Right renal cortex interstitium (tissue), 3 donors: ENCODE data around the gene NDST1. TPM values are rescaled to one million over a fixed set of nuclear protein-coding genes. Genes with fewer than 3 reads are reported as not detected.
"Not testable (repeated sequence)": the region's sequence is repeated elsewhere in the genome, so short reads cannot be mapped to it uniquely, and the experiment has no call there.

Experiments used
- DNase-seq, 3 donors: peaks; one replicate each; pipeline ENCODE4 v3.0.0-alpha.2; 2013; ENCODE audit warnings: low read depth in 3 of 3, low spot score in 2 of 3
- polyA plus RNA-seq, 3 donors: library from polyadenylated mRNA; unstranded; fragments of 120-200 nt; gene quantifications; one replicate each; pipeline ENCODE4 v1.2.1, GENCODE V29; 2013; ENCODE audit not compliant: insufficient read length in 3 of 3

The NDST1 gene
- polyA plus RNA-seq, 3 donors, result 52.3 to 54.2 (median 54.1) TPM

DNA sequence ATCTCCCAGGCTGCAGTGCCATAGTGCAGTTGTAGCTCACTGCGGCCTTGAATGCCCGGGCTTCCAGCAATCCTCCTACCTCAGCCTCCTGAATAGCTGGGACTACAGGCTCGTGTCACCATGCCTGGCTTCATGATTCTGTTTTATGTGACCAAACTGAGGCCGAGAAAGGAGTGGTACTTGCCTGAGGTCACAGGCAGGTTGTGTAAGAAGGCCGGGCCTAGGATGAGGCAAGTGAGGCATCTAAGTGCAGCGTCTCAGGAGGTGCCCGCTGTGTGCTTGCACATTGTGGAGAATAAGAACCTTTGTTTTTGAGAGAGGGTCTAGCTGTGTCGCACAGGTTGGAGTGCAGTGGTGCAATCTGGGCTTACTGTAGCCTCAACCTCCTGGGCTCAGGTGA, 2.1 kb upstream of the NDST1 start:
- no peak for DNase-seq

DNA sequence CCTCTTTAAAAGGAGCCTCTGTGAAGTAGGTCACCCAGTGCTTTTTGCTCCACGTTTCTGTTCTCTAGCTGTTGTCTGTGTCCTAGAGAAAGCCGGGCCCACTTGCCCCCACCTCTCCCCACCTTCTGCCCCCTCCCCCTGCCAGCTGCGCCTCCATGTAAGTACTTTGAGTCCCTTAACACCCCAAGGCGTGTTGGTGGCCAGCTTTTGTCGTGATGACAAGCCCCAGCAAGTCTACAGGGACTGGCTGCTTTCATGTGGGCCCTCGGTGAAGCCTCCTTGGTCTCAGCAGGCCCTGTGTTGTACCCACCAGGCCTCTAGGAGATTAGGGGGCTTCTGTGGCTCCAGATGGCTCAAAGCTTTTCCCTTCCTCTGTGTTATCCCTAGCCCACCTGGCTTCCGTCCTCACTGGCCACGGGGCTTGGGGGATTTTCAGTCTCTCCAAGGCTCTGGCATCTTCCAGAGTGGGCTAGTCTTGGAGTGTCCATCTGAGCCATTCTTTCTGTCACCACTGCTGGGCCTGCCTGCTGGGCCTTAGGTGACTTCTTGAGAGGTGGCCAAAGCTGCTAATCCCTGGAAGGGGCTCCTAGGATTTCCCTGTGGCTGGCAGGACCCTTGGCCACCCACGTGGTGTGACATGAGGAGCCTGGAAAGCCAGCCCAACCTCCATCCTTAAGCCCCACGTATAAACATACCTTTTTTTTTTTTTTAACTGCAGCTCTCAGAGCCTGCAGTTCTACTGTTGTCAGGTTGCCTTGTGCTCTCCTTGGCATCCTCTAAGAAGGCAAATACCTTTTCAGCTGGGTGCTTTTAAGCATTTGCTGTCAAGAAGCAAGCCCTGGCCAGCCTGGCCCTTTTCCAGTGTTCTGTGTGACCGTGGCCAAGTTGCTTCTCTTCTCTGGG, 1.1 kb upstream of the NDST1 start:
- DNase-seq, result no peak

DNA sequence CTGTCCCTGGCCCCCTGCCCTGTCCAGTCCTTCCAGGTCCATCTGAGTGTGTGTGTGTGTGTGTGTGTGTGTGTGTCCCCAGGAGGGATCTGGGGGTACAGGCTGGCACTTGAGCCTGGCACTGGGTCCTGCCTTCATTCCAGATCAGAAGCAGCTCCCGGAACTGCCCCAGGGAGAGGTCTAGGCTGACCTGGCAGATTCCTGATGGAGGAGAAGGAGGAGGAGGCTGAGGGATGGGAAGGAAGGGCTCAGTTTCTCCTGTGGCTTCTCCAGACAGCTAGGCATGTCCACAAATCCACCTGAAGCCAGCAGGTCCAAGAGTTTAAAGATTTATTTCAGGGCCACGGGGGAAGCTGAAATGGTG, 328 bp downstream of the NDST1 start:
- no peak for DNase-seq

DNA sequence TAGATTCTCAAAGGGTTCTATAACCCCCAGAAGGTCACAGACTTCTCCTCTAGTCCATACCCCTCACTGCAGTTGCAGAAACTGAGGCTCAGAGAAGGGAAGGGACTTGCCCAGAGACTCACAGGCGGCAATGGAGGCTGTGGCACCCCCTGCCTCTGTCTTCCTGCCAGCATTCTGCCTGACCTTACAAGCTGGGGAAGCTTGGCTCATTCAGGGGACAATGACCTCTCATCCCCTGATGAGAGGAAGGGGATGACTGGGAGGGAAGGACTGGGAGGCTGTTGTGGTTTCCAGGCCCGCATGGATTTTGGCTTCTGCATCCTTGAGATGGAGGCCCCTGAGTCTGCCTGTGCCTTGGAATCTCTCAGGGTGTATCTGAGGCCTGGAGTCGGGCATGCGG, 897 bp downstream of the NDST1 start:
- no peak for DNase-seq

DNA sequence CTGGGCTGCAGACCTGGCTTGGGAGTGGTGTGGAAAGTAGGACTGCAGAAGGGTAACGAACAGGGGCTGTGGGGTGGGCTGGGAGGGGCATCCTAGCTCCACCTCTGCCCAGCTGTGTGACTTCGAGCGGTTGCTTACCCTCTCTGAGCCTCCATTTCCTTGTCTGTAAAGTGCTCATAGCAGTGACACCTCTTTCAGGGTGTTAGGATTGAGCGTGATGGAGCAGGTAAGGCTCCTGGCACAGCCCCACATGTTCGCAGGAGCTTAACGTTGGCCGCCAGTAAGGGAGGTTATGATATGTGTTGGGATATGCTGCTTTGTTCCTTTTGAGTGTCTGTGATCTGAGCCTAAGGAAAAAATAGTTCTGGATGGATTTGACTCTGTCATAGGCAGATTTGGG, 2.1 kb downstream of the NDST1 start:
- no peak for DNase-seq

DNA sequence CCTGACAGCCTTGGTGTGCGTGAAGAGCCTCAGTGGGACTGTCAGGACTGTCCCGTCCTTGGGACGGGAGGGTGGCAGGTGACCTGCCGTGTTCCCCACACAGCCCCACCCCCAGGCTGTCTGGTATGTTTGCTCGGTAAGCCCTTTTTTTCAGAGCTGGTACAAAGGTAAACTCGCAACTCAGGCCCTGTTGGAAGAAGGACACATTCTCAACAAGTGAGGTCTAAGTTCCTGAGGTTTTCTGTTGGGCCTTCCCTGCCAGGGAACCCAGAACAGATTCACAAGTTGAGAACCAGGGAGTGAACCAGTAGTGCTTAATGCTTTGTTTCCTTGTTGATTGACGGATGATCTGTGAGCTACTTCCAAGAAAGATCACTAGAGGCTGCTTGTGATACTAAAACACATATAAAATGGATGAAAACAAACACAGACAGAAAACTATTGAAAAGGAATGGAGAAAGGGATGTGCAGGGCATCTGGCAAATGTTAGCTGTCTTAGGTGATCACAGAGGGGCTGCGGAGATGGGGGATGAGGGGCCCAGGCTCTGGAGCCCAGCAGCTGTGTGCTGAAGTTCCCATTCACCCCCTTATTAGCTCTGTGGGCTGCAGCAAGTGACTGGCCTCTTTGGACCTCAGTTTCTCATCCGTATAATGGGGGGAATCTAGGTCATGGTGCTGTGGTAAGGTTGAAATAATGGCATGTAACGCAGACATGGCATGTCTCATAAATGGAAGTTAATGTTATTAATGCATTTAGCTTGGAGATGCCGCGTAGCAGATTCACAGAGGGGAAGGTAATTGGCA, 2.7 kb downstream of the NDST1 start:
- no peak for DNase-seq

DNA sequence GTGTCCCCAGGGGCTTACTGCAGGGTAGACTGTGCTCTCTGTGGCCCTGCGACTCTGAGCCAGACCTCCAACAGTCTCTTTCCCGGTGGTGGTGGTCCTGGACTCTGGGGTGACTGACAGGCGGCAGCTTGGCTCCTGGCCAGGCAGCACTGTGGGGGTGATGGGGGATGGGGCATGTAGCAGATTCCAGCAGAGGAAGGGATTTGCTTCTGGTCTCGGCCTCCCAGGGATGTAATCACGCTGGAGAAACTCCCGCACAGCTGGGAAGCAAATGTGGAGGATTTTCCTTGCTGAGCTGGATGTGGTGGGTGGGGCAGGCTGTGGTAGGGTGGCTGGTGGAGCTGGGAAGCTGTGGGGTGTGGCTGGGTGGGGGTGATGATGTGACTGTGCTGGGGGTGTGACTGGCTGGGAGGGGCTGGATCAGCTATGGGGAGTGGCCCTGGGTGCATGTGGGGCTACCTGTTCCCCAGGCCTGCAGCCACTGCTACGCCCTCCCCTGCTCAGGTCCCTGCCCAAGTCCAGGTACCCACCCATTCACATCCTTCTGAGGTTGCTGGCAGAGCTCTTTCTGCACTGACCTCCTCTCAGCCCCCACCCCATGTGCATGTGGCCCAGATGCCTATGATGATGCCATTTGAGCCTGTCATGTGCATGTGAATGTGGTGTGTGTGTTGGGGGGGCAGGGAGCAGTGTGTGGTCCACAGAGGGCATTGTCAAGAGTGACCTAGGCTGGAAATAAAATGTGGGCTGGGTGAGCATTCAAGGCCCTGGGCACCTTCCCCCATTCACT, 3.8 kb downstream of the NDST1 start:
- DNase-seq, result no peak

DNA sequence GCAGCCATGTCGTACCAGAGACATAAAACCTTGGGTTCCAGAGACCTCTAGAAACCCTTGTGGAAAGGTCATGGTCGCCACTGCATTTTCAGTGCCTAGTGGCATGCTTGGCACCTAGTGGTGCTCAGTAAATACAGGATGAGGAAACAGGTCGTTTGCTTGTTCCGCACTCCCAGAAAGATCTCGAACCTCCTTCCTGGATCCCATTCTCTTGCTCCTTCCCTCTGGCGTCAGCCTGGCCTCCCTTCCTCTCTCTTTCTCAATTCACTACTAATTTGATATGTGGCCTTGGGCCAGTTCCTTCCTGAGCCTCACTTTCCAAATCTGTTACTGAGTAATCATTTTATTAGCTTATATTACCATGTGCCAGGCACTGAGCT, 4.4 kb downstream of the NDST1 start:
- no peak for DNase-seq

DNA sequence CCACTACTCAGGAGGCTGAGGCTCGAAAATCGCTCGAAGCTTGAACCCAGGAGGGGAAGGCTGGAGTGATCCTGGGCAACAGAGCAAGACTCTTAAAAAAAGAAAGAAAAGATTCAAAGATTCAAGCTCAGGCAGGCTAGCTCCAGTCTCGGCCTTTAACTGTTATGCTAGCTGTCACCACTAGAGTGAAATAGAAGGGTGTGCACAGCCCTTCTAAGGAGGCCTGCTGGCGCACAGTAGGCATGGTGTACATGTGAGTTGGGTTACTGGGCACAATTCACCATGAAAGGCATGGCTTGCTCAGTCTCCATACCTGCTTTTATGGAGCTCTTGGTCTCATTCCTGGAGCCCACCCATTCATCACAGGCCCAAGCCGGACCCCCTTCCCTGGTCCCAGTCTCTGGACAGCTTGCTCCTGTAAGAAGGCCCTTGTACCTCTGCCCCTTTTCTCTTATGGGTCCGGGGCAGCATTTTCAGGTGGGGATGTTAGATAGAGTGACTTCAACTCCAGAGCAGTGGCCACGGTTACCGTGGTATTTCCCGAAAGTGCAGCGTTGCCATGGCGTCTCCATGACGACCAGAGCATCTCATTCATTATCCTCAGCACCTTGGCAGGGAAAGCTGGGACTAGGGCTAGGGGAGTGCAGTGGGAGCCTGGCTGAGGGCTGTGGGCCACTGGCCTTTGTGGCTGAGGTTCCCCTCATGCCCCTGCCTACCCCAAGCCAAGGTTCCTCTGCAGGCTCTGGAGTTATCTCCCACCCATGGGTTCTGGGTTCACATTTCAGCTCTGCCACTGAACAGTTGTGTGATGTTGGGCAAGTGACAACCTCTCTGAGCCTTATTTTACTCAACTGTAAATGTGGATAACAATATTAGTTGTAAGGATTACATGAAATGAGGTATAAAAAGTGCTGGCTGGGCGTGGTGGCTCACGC, 5.7 kb downstream of the NDST1 start:
- DNase-seq, result no peak

DNA sequence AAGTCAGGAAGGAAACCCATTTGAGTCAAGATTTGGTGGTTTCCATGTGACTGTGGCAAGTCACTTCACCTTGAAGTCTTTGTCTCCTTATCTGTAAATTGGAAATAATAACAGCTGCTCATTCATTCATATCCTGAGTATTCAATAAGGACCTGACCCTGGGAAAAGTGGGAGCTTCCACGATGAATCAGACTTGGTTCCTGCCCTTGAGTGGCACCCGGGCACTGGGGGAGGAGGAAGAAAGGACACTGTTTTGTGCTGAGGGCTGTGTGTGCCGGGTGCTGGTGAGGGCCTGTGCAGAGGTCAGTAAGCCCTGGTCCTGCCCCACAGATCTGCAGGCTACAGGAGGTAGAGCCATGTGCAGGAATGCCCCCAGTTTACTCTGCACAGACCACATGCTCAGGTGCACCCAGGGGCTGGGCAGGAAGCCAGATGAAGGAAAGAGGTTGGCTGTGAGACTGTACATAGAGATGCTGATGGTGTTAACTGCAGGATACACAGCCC, 6.8 kb downstream of the NDST1 start:
- DNase-seq, result no peak

DNA sequence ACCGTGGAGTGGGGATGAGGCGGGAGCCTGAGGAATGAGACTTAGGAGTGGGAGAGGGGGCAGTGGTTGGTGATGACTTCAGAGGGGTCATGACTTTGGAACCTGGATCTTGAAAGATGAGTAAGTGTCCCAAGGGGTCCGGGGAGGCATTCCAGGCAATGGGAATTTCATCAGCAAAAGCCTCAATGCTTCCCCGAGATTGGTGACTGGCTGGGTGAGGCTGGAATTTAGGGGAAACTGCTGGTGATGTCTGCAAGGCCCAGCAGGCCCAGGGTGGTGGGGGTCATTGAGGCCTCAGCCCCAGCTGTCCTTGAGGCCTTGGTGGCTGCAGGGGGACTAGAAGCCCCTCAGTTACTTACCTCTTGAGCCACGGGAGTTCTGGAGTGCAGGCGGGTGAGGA, 7.5 kb downstream of the NDST1 start:
- no peak for DNase-seq

DNA sequence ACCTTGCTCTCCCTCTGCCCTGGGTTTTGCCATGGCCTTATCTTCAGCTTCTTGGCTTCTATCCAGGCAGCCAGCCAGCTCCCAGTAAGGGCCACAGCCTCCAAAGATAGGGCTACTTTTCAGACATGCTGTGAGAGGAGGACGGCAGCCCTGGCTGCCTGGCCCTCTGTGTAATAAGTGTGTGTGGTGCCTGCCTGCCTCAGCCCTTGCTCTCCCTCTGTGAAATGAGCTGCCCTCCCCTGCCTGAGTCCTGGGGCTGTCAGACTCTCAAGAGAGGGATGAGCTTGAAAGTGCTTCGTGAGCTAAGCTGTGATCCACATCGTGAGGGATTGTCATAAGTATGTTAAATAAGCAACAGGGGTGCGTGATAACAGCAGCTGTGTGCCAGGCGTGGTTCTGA, 8.1 kb downstream of the NDST1 start:
- DNase-seq, result no peak

DNA sequence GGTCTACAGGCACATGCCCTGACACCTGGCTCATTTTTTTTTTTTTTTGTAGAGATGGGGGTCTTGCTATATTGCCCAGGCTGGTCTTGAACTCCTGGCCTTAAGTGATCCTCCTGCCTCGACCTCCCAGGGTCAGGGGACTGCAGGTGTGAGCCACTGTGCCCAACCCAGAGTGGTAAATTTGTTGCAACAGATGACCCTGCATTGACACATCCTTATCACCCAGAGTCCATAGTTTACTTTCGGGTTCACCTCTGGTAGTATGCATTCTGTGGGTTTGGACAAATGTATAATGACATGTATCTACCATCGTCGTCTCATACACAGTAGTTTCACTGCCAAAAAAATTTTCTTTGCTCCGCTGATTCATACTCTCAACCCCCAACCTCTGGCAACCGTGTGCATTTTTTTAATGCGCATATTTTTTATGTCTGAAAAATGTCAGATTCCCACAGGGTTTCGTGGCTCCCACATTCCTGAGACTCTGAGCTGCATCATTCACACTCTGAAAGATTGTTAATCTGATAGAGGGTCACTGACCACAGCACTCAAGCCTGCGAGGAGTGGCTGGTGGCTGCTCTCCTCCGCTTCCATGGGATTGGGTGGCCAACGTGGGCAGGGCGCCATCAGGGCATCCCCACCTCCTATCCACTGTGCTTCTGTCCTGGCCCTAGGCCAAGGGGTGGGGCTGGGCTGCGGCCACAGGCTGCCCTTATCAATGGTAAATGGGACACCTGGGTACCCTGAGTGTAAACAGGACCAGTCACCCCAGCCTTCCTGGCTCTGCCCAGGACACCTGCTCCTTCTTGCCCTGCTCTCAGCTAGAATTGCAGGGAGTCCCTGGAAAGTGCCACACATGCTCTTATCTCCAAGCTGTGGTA, 9.6 kb downstream of the NDST1 start:
- DNase-seq, result no peak

DNA sequence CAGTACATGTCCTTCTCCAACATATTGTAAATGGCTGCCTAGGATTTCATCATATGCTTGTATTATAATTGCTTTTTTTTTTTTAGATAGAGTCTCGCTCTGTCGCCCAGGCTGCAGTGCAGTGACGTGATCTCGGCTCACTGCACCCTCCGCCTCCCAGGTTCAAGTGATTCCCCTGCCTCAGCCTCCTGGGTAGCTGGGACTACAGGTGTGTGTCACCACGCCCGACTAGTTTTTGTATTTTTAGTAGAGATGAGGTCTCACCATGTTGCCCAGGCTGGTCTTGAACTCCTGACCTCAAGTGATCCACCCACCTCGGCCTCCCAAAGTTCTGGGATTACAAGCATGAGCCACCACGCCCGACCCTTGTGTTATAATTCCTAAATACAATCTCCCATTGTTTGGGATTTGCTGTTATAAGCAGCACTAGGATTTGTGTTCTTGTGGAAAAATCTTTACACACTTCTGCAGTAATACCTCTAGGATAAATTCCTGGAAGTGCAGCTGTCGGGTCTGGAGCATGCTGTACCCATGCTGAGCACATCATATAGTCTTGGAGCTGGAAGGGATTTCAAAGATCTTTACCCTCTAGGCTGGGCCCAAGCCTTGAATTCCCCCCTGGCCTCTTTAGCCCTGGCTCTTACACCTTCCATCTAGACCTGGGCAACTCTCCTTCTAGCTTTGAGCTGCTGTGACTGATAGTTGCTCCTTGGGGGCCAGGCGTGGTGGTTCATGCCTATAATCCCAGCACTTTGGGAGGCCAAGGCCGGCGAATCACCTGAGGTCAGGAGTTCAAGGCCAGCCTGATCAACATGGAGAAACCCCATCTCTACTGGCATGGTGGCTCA, 11.0 kb downstream of the NDST1 start:
- DNase-seq, result not testable (repeated sequence)

DNA sequence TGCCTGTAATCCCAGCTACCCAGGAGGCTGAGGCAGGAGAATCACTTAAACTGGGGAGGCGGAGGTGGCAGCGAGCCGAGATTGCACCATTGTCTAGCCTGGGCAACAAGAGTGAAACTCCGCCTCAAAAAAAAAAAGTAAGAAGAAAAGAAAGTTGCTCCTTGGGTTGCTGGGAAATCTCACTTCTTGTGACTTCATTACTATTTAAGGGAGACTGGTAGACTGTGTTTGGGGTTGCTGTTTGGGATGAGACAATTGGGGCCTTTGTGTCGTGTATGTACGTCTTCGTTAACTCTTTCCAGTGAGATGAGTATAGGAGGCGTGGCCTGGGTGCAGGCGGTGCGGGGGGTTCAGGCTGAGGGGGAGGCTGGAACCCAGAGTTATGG, 11.6 kb downstream of the NDST1 start:
- DNase-seq, result no peak

DNA sequence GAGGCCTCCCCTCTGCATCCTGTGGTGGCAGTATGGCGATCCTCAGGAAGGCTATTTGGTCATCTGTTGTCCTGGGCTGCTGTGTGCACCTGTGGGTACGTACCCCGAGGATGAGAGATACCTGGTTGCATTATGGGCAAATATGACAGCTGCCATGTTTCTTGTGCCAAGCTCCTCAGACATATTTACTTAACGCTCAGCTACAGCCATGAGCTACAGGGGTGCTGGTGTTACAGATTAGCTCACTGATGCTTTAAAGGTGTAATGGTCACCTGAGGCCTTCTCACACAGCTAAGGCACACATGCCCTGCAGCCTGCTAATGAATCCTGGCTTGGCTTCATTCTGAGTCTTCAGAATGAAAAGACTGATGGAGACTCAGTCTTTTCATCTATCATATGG, 12.0 kb downstream of the NDST1 start:
- no peak for DNase-seq

DNA sequence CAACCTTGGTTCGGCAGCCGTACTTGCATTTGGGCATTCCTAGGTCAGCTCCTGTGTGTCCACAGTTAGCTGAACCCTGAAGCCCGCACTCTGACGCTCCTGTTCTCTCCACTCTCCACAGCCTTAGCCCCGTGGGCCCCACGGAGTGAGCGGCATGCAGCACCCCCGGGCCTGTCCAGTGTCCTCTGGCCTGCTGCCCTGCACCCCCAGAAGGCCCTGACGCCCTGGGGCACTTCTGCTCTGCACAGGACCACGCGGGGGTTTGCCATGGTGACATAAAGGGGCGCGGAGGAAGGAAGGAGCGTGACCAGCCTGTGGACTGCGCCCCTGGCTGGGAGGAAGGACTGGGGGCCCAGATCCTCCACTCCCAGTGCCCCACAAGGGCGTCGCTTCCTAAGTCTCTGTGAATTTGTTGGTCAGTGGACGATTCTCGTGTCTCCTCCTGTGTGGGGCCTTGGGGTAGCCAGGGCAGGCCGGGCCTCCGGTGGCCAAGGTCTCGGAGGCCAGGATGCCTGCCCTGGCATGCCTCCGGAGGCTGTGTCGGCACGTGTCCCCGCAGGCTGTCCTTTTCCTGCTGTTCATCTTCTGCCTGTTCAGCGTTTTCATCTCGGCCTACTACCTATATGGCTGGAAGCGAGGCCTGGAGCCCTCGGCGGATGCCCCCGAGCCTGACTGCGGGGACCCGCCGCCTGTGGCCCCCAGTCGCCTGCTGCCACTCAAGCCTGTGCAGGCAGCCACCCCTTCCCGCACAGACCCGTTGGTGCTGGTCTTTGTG, 13.0 kb downstream of the NDST1 start:
- no peak for DNase-seq

DNA sequence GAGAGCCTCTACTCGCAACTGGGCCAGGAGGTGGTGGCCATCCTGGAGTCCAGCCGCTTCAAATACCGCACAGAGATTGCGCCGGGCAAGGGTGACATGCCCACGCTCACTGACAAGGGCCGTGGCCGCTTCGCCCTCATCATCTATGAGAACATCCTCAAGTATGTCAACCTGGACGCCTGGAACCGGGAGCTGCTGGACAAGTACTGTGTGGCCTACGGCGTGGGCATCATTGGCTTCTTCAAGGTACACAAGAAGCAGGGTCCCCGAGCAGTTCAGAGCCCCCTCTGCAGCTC, 13.5 kb downstream of the NDST1 start:
- no peak for DNase-seq
